Adipocyte (in vitro differentiated cells): Measurements from ENCODE around the gene MEPE.

ENCODE experiments used
- DNase-seq: peaks from one replicate; pipeline ENCODE4 v3.0.0-alpha.2; 2015; ENCODE audit warnings: low read depth
- H3K27me3 ChIP-seq: replicated peaks from 2 replicates; pipeline ENCODE4 v1.7.0; 2013; ENCODE audit warnings: mild to moderate bottlenecking, low read length, moderate library complexity; ENCODE audit not compliant: control insufficient read depth, insufficient read depth
- H3K36me3 ChIP-seq: 2 replicates; pipeline ENCODE4 v1.7.0; 2013; ENCODE audit warnings: low read length, mild to moderate bottlenecking, moderate library complexity; ENCODE audit not compliant: control insufficient read depth, insufficient read depth, severe bottlenecking
- H3K4me1 ChIP-seq: 2 replicates; pipeline ENCODE4 v1.7.0; 2013; ENCODE audit warnings: mild to moderate bottlenecking, low read length, moderate library complexity; ENCODE audit not compliant: control insufficient read depth, insufficient read depth
- H3K4me3 ChIP-seq: 2 replicates; pipeline ENCODE4 v1.7.0; 2013; ENCODE audit warnings: mild to moderate bottlenecking, low read length, moderate library complexity
- H3K9ac ChIP-seq: 2 replicates; pipeline ENCODE4 v1.7.0; 2013; ENCODE audit warnings: mild to moderate bottlenecking, low read length, moderate library complexity
- H3K9me3 ChIP-seq: 2 replicates; pipeline ENCODE4 v1.7.0; 2013; ENCODE audit warnings: mild to moderate bottlenecking, low read length, moderate library complexity; ENCODE audit not compliant: control insufficient read depth

Gene MEPE

DNA sequence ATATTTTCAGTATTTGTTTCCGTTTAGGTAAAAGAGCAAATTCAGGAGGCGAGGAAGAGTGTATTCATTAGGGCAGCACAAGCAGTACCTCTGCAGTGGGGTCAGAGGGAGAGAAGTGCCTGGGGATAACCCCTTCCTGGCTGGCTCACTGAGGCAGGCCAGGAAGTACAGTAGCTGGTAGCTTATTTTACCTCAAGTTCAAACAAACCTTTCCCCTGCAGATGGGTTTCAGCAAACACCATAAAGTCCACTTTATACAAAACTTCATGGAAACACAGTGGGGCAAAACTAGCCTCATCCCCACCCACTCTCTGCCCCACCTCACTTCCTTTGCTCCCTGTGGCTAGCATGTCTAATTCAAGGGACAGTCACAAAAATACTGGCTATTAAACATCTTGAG is 29.5 kb downstream of the MEPE start:
- DNase-seq = no peak
- H3K4me3 ChIP-seq = no peak overlapping the region
- H3K9me3 ChIP-seq = no peaks in the 10 kb centered on the region
- H3K9ac ChIP-seq = no peak overlapping the region
- H3K4me1 ChIP-seq = peaks cover 7% of the 10 kb centered on the region
- H3K36me3 ChIP-seq = no peaks in the 10 kb centered on the region
- H3K27me3 ChIP-seq = peaks cover 8% of the 10 kb centered on the region

GRCh38 chr4:87863486-87863885 is 30.7 kb downstream of the MEPE start:
- H3K27me3 ChIP-seq = peaks cover 8% of the 10 kb centered on the region
- no peaks in the 10 kb centered on the region for H3K9me3 ChIP-seq
- no peak for DNase-seq
- H3K4me3 ChIP-seq = no peak overlapping the region
- peaks cover 7% of the 10 kb centered on the region for H3K4me1 ChIP-seq
- H3K9ac ChIP-seq = no peak overlapping the region
- H3K36me3 ChIP-seq = no peaks in the 10 kb centered on the region

DNA sequence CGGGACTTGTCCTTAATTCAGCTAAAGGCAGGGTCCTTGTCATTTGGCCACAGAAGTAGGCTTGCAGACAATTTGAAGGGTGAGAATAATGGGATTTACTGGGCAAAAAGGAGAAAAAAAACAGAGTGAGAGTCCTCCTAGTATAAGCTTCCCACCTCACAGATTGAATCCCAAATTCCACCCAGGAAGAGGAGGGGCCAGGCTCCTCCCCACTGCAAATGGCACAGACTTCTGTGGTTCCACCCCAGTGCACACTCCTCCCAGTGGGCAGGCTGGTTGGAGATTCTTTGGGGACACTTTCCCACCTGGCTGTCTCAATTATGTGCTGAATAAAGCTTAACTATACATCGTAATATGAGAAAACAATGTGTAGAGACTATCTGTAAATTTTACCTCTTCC is 31.6 kb downstream of the MEPE start:
- Histone ChIP-seq H3K36me3 (no peaks in the 10 kb centered on the region), H3K27me3 (peaks cover 3% of the 10 kb centered on the region), H3K4me1 (peaks cover 7% of the 10 kb centered on the region), H3K4me3 (no peak overlapping the region), H3K9me3 (no peaks in the 10 kb centered on the region), H3K9ac (no peak overlapping the region)
- DNase-seq = no peak

- H3K27me3 ChIP-seq = peaks cover 2% of the 10 kb centered on the region
- DNase-seq = no peak
- H3K4me3 ChIP-seq = no peak overlapping the region
Observed at GRCh38 chr4:87865288-87865687, 32.5 kb downstream of the MEPE start.

DNA sequence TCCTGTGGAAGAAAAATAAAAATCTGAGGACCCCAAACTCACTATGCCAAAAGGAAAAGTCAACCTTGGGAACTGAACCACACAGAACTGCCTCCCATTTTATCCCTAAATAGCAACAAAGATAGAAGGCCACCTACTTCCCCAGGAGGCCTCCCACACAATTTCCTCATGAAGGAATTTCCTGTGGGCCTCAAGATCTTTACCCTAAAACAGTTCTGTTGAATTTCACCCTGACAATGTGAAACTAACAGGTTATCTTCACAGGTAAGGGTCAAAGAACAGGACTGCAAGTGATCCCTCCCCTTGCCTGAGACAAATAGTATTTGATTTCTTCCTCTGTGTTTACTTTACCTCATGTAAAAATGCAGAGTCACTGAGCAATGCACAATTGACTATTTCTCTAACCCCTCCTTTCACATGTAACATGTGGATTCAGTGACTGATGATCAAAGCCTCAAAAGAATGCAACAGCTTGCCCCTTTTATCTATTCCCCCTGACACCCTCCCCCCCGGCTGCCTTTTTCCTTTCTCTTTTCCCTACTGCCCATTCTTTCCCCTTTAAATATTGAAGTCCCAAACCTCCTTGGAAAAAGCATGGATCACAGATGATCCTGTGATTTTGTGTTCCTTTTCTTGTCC is 33.3 kb downstream of the MEPE start:
- Histone ChIP-seq H3K9me3 (no peaks in the 10 kb centered on the region), H3K4me3 (no peak overlapping the region), H3K36me3 (no peaks in the 10 kb centered on the region), H3K9ac (no peak overlapping the region), H3K27me3 (no peaks in the 10 kb centered on the region), H3K4me1 (peaks cover 7% of the 10 kb centered on the region)
- peak; percentile 8 for DNase-seq

More at GRCh38 chr4:87865288-87865687, 32.5 kb downstream of the MEPE start:
- H3K36me3 ChIP-seq = no peaks in the 10 kb centered on the region
- H3K9ac ChIP-seq = no peak overlapping the region
- no peaks in the 10 kb centered on the region for H3K9me3 ChIP-seq
- peaks cover 7% of the 10 kb centered on the region for H3K4me1 ChIP-seq

GRCh38 chr4:87868522-87868921 is 35.8 kb downstream of the MEPE start:
- Histone ChIP-seq H3K36me3 (no peaks in the 10 kb centered on the region), H3K4me3 (no peak overlapping the region), H3K4me1 (peaks cover 7% of the 10 kb centered on the region), H3K9me3 (no peaks in the 10 kb centered on the region), H3K27me3 (no peaks in the 10 kb centered on the region), H3K9ac (no peak overlapping the region)
- DNase-seq = no peak

DNA sequence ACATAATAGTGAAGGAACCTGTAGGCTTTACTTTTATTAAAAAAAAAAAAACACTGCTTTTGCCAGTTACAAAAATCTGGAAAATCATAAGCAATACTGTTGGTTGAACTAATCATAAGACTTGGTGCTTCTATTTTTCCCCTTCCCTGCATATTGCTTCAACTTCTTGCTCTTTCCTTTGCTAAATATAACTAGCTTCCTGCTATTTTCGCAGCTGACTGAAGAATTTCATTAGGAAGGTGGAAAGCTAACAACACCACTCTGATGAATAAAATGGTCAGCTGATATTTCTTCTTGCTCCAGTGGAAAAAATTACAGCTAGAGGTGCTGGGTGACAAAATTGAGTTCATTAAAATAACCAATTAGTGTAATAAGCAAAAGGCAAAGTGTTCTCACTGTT is 39.3 kb downstream of the MEPE start:
- Histone ChIP-seq H3K36me3 (no peaks in the 10 kb centered on the region), H3K4me1 (no peaks in the 10 kb centered on the region), H3K27me3 (no peaks in the 10 kb centered on the region), H3K9ac (no peak overlapping the region), H3K4me3 (no peak overlapping the region), H3K9me3 (no peaks in the 10 kb centered on the region)
- DNase-seq = no peak

DNA sequence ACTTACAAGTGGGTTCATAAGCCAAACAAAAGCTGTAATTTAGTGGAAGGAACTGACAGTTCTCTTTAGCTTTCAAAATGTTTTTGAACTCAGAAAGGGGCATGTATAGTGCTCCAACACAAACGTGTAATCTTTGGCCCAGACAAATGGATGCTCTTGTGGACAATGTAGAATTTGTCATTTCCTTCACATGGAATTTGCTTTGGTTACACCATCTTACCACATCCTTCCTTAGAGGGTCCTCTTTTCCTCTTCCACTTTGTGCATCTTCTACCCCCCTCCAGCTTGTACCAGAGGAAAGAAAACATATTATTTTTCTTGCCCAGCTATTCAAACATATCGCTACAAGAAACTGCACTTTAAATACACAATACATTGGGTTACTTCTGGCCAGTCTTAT is 42.4 kb downstream of the MEPE start:
- no peak for DNase-seq
- no peaks in the 10 kb centered on the region for H3K9me3 ChIP-seq
- H3K4me3 ChIP-seq = no peak overlapping the region
- H3K27me3 ChIP-seq = no peaks in the 10 kb centered on the region
- H3K4me1 ChIP-seq = no peaks in the 10 kb centered on the region
- H3K36me3 ChIP-seq = no peaks in the 10 kb centered on the region
- H3K9ac ChIP-seq = no peak overlapping the region

DNA sequence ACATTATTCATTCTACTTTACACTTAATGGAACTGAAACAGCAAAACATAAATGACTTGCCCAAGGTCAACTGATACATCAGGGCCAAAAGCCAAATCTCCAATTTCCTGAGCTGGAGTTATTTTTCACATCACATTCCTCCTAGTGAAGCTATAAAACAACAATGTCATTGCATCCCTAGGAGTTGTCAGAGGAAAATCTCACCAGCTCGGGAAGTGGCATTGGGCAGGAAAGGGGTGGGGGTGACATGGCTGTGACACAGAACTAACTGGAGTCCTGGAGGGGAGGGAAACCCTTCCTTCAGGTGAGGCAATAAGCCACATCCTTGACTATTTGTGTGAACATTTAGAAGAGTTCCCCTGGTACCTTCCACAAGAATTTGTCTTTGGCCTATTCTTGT is 47.3 kb downstream of the MEPE start:
- Histone ChIP-seq H3K4me1 (no peaks in the 10 kb centered on the region), H3K9me3 (no peaks in the 10 kb centered on the region), H3K36me3 (no peaks in the 10 kb centered on the region), H3K27me3 (no peaks in the 10 kb centered on the region), H3K9ac (no peak overlapping the region), H3K4me3 (no peak overlapping the region)
- no peak for DNase-seq

- Histone ChIP-seq H3K4me1 (no peaks in the 10 kb centered on the region), H3K36me3 (no peaks in the 10 kb centered on the region), H3K4me3 (no peak overlapping the region), H3K9ac (no peak overlapping the region), H3K27me3 (peaks cover 7% of the 10 kb centered on the region), H3K9me3 (no peaks in the 10 kb centered on the region)
- no peak for DNase-seq
Observed at GRCh38 chr4:87881115-87881514, 48.3 kb downstream of the MEPE start.

- H3K9ac ChIP-seq = no peak overlapping the region
- no peaks in the 10 kb centered on the region for H3K36me3 ChIP-seq
- H3K27me3 ChIP-seq = peaks cover 11% of the 10 kb centered on the region
- DNase-seq = no peak
- H3K4me3 ChIP-seq = no peak overlapping the region
- H3K9me3 ChIP-seq = no peaks in the 10 kb centered on the region
- no peaks in the 10 kb centered on the region for H3K4me1 ChIP-seq
Observed at GRCh38 chr4:87882321-87882720, 49.6 kb downstream of the MEPE start.

GRCh38 chr4:87882861-87883260 is 50.1 kb downstream of the MEPE start:
- Histone ChIP-seq H3K27me3 (peaks cover 11% of the 10 kb centered on the region), H3K4me3 (no peak overlapping the region), H3K36me3 (no peaks in the 10 kb centered on the region), H3K9ac (no peak overlapping the region), H3K4me1 (no peaks in the 10 kb centered on the region), H3K9me3 (no peaks in the 10 kb centered on the region)
- DNase-seq = no peak
